Hematopoietic multipotent progenitor cell treated with erythropoietin and hydrocortisone succinate and interleukin-3 and kit ligand, for 17 days (in vitro differentiated cells): ENCODE results near the gene LMAN1L.

Experiments
- DNase-seq: peaks from one replicate; pipeline ENCODE4 v3.0.0-alpha.2; 2015; ENCODE audit warnings: low spot score

The LMAN1L gene

GRCh38 chr15:74794248-74794969 is 18.2 kb upstream of the LMAN1L start:
- DNase-seq: no peak

- no peak for DNase-seq
Observed at GRCh38 chr15:74794970-74795349, 17.7 kb upstream of the LMAN1L start.

GRCh38 chr15:74795966-74796625 is 16.5 kb upstream of the LMAN1L start:
- no peak for DNase-seq

- no peak for DNase-seq
Observed at GRCh38 chr15:74798388-74799254, 14.0 kb upstream of the LMAN1L start.

GRCh38 chr15:74799255-74799855 is 13.3 kb upstream of the LMAN1L start:
- DNase-seq: no peak

GRCh38 chr15:74799856-74800558 is 12.6 kb upstream of the LMAN1L start:
- peak; percentile 85 for DNase-seq

GRCh38 chr15:74800559-74801094 is 12.0 kb upstream of the LMAN1L start:
- DNase-seq: no peak

GRCh38 chr15:74801311-74801997 is 11.2 kb upstream of the LMAN1L start:
- DNase-seq: no peak

GRCh38 chr15:74802290-74802689 is 10.3 kb upstream of the LMAN1L start:
- no peak for DNase-seq

GRCh38 chr15:74802862-74803447 is 9.7 kb upstream of the LMAN1L start:
- DNase-seq: no peak

- no peak for DNase-seq
Observed at GRCh38 chr15:74804935-74805334, 7.7 kb upstream of the LMAN1L start.

- DNase-seq: no peak
Observed at GRCh38 chr15:74807282-74807681, 5.4 kb upstream of the LMAN1L start.

GRCh38 chr15:74808078-74808839 is 4.4 kb upstream of the LMAN1L start:
- no peak for DNase-seq

- no peak for DNase-seq
Observed at GRCh38 chr15:74808840-74809229, 3.8 kb upstream of the LMAN1L start.

- no peak for DNase-seq
Observed at GRCh38 chr15:74809242-74809641, 3.4 kb upstream of the LMAN1L start.

- DNase-seq: no peak
Observed at GRCh38 chr15:74809956-74810355, 2.7 kb upstream of the LMAN1L start.

GRCh38 chr15:74815121-74815934 is 2.7 kb downstream of the LMAN1L start:
- DNase-seq: no peak

- DNase-seq: no peak
Observed at GRCh38 chr15:74815961-74816360, 3.3 kb downstream of the LMAN1L start.
